ENCODE data around the gene SLCO4A1.

Gene SLCO4A1

DNA sequence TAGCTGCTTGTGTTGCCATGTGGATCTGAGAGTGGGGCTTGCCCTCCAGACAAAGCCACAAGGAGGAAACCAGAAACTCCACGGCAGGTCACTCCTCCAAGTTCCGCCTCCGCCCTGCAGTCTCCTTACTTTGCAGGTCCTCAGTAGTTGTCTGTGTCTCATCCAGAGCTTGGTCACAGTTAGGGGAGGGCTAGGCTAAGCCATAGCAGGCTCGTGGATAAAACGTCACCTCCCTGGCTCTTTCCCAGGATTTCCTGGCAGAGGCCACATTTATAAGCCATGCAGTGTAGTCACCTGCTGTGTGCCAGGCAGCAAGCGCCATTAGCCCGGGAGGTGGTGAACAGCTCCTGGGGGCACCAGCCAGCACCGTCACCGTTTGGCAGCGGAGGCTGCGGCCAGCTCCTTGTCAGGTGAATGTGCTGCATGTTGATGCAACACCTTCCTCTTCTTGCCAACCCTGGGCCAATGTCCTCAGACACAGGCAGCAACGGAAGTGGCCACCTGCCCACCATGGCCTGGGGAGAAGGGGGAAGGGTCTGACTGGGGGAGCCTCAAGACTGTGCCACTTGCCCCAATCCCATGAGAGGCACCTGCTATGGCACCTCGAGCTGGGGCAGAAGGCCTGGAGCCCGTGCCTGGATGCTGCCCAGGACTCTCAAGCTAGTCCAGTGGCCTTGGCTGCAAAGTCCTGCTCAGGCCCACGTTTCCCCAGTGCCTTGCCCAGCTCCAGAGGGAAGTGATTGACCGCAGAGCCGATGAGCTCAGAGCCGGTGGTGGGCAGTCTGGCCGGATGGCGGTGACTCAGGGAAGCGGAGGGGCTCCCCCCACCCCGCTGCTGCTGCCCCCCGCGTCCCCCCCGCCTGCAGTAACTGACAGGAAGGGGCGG is 39.0 kb upstream of the SLCO4A1 start:
- DNase-seq (ENCODE audit: insufficient read length, low spot score) (no peak), FAIRE-seq (no peak)
- no peak for TF ChIP-seq CTCF (IDR thresholded peaks at IDR 0.05; ENCODE audit: insufficient read depth, missing control alignments)

DNA sequence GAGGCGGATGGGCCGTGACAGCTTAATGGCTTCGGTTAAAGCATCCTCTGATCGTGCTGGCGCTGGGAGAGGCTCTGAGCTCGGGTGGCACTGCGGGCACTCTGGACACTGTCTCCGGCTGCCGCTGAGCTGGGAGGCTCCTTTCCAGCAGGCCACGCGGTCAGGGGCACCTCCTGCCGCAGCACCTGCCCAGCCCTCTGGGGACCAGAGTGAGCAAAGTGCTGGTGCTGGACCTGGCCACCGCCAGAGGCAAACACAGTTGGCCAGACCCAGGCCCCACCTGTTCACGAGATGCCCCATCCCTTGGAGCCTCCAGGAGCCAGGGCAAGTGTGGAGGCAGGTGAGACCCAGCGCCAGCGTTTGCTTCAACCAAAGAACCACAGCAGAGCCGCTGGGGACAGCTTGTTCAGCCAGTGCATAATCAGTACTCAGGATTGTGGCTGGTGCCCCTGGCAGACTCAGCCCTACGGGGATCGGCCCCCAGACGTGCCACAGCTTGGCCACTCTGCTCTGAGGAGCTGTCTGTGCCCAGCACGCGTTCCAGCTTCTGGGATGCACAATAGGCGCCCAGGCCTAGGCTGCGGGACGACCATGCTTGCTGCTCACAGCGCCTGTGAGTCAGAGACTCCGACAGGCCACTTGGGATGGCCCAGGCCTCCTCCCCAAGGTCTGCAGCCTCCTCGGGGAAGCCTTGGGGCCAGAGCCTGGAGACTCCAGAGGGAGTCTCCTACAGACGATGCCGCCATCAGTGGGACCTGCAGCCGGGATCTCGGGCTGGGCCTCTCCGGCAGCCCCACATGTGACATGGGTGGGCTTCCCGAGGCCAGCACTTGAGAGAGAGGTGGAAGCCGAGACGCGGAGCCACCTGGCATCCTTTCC is 38.2 kb upstream of the SLCO4A1 start:
- DNase-seq (ENCODE audit: insufficient read length, low spot score) (no peak), FAIRE-seq (no peak)
- no peak for TF ChIP-seq CTCF (IDR thresholded peaks at IDR 0.05; ENCODE audit: insufficient read depth, missing control alignments)

DNA sequence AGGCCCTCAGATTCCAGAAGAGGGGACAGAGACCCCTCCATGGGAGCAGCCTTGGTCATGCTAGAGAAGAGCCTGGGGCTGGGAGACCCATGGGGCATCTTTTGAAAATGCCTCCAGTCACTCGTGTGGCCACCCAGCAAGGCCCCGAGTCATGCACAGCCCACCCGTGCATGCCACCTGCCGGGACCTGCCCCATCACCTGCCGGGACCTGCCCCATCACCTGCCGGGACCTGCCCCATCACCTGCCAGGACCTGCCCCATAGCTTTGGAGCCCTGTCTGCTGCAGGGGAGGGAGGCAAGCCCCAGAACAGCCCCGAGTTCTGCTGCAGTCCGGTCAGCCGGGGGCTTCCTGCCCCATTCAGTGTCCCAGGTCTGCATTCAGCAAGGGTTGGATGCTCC is 37.5 kb upstream of the SLCO4A1 start:
- DNase-seq (ENCODE audit: insufficient read length, low spot score) (no peak), FAIRE-seq (no peak)
- TF ChIP-seq CTCF (IDR thresholded peaks at IDR 0.05; ENCODE audit: insufficient read depth, missing control alignments) = no peak

- FAIRE-seq (no peak), DNase-seq (ENCODE audit: insufficient read length, low spot score) (no peak)
- no peak for TF ChIP-seq CTCF (IDR thresholded peaks at IDR 0.05; ENCODE audit: insufficient read depth, missing control alignments)
Measured at GRCh38 chr20:62605236-62605943, 36.9 kb upstream of the SLCO4A1 start.

- DNase-seq (ENCODE audit: insufficient read length, low spot score) (no peak), FAIRE-seq (no peak)
- TF ChIP-seq CTCF (IDR thresholded peaks at IDR 0.05; ENCODE audit: insufficient read depth, missing control alignments) = no peak
Measured at GRCh38 chr20:62606016-62606415, 36.3 kb upstream of the SLCO4A1 start.

DNA sequence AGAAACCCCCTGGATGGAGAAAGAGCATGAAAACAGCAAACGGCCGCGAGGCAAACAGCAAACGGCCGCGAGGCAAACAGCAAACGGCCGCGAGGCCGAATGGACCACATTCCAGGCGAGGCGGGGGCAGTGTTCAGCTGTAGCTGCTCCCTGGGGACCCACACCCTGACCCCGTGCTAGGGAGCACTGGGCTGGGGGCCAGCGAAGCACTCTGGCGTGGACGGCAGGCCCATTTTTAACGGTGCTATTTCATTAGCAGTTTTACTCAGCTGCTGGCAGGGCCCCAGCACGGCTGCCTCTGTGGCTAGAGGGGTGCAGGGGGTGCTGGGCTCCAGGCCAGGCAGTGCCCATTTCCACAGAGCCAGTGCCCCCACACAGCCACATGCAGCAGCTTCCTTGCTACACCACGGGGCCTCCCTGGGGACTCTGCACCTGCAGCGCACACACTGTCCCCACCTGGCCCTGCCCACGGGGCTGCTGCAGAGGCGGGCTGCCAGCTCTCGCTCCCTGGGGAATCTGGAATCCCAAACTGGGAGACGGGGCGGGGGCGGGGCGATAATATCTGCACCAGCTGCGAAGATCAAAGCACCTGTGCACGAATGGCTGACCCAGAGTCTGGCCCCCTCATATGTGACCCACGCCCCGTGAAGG is 35.6 kb upstream of the SLCO4A1 start:
- FAIRE-seq (no peak), DNase-seq (ENCODE audit: insufficient read length, low spot score) (no peak)
- no peak for TF ChIP-seq CTCF (IDR thresholded peaks at IDR 0.05; ENCODE audit: insufficient read depth, missing control alignments)

Measured in D721Med (cell line).